ENCODE measurements around the gene MTG1. TPM values are rescaled to one million over a fixed set of nuclear protein-coding genes. Genes with fewer than 3 reads are reported as not detected.
A peak's percentile ranks its signal among the peaks of the same experiment; 100 is the strongest.
"Not testable (repeated sequence)": the region's sequence is repeated elsewhere in the genome, so short reads cannot be mapped to it uniquely, and the experiment has no call there.

MTG1 gene
- total and polyA plus RNA-seq, 3 donors from 2014 or later, result 72.9 to 84.8 (median 76.1) TPM

DNA sequence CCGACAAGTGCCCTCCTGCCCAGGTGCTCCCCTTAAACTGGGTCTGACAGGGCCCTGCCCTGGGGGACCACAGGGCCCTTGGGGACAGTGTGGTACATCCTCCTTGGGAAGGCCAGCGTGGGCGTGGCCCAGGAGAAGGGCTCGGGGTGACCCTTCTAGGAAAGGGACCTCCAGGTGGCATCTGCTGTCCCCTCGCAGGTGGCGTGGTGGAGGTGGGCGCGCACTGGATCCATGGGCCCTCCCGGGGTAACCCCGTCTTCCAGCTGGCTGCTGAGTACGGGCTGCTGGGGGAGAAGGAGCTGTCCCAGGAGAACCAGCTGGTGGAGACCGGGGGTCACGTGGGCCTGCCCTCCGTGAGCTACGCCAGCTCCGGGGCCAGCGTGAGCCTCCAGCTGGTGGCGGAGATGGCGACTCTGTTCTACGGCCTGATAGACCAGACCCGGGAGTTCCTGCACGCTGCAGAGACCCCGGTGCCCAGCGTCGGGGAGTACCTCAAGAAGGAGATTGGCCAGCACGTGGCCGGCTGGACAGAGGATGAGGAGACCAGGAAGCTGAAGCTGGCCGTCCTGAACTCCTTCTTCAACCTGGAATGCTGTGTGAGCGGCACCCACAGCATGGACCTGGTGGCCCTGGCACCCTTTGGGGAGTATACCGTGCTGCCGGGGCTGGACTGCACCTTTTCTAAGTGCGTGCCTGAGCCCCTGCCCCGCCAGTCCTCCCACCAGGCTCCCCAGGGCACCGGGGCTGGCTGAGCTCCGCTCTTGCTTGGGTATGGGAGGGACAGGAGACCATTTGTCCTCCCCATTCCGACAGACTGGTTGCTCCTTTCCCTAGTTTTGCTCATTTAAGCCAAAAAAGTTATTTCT, 13.9 kb upstream of the MTG1 start:
- Histone ChIP-seq H3K9me3 (no peaks in the 10 kb centered on the region), H3K27me3 (no peaks in the 10 kb centered on the region), H3K4me1 (peaks cover 5% of the 10 kb centered on the region), H3K27ac (peak overlapping the region; percentile 10 to 64), H3K36me3 (ENCODE audit: low read depth, missing control alignments) (no peaks in the 10 kb centered on the region), H3K4me3 (peak overlapping the region; percentile 71 to 90)
- no peak for DNase-seq
- 70 to 88% methylated on average over 6 to 36 of the region's 36 CpGs for whole genome bisulfite sequencing, 2 donors
- intact Hi-C loops (cut with DNase I; ENCODE audit: low total_unique reads), result no loop called here
- no peak for TF ChIP-seq POLR2A (IDR thresholded peaks at IDR 0.05)
- TF ChIP-seq, protein P1, sequence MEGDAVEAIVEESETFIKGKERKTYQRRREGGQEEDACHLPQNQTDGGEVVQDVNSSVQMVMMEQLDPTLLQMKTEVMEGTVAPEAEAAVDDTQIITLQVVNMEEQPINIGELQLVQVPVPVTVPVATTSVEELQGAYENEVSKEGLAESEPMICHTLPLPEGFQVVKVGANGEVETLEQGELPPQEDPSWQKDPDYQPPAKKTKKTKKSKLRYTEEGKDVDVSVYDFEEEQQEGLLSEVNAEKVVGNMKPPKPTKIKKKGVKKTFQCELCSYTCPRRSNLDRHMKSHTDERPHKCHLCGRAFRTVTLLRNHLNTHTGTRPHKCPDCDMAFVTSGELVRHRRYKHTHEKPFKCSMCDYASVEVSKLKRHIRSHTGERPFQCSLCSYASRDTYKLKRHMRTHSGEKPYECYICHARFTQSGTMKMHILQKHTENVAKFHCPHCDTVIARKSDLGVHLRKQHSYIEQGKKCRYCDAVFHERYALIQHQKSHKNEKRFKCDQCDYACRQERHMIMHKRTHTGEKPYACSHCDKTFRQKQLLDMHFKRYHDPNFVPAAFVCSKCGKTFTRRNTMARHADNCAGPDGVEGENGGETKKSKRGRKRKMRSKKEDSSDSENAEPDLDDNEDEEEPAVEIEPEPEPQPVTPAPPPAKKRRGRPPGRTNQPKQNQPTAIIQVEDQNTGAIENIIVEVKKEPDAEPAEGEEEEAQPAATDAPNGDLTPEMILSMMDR (IDR thresholded peaks at IDR 0.05), result no peak

DNA sequence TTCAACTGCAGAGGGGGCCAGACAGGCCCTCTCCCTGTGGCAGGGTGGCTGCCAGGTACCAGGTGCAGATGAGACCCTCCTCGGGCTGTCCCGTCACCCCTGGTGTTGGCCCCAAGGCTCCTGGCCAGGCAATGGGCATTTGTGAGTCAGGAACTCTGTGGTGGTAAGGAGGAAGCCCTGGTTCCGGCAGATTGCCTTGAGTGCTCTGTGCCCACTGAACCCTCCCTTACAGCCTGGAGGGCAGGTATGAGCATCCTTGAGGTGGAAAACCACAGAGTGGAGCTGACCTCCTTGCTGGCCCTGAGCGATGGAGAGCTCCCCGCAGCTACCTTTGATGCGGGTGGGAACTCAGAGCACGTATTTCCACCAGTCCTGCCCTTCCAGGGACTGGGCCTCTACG, 12.9 kb upstream of the MTG1 start:
- Histone ChIP-seq H3K4me3 (no peak overlapping the region), H3K27ac (no peak overlapping the region), H3K36me3 (ENCODE audit: low read depth, missing control alignments) (no peaks in the 10 kb centered on the region), H3K4me1 (peaks cover 5% of the 10 kb centered on the region), H3K9me3 (no peaks in the 10 kb centered on the region), H3K27me3 (no peaks in the 10 kb centered on the region)
- no peak for TF ChIP-seq POLR2A (IDR thresholded peaks at IDR 0.05)
- TF ChIP-seq, protein P1 (IDR thresholded peaks at IDR 0.05), result no peak
- DNase-seq, result no peak
- intact Hi-C loops (cut with DNase I; ENCODE audit: low total_unique reads), result no loop called here
- 93 to 96% methylated on average over 2 to 8 of the region's 8 CpGs for WGBS, 2 donors

DNA sequence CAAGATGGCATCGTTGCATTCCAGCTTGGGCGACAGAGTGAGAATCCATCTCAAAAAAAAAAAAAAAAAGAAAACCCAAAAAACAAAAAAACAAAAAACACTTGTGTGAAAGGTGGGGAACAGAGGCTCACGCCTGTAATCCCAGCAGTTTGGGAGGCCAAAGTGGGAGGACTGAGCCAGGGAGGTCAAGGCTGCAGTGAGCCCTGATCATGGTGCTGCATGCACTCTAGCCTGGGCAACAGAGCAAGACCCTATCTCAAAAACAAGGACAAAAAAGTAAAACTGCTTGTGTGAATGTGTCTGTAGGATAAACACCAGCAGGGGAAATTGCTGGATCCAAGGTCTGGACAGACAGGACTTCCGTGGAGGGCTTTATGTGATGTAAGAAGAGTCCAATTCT, 10.4 kb upstream of the MTG1 start:
- Histone ChIP-seq H3K4me3 (no peak overlapping the region), H3K9me3 (no peaks in the 10 kb centered on the region), H3K4me1 (peaks cover 5% of the 10 kb centered on the region), H3K36me3 (ENCODE audit: low read depth, missing control alignments) (no peaks in the 10 kb centered on the region), H3K27me3 (no peaks in the 10 kb centered on the region), H3K27ac (no peak overlapping the region)
- TF ChIP-seq, protein P1 (IDR thresholded peaks at IDR 0.05), result no peak
- TF ChIP-seq POLR2A (IDR thresholded peaks at IDR 0.05), result no peak
- intact Hi-C loops (cut with DNase I; ENCODE audit: low total_unique reads), result no loop called here
- WGBS, 2 donors, result 89 to 96% methylated on average over 4 of the region's 4 CpGs
- no peak for DNase-seq

- WGBS, 2 donors, result 94% methylated on average over 9 to 13 of the region's 13 CpGs
- Histone ChIP-seq H3K4me1 (peaks cover 5% of the 10 kb centered on the region), H3K27ac (no peak overlapping the region), H3K36me3 (ENCODE audit: low read depth, missing control alignments) (no peaks in the 10 kb centered on the region), H3K9me3 (no peaks in the 10 kb centered on the region), H3K4me3 (no peak overlapping the region), H3K27me3 (no peaks in the 10 kb centered on the region)
- no peak for DNase-seq
- intact Hi-C loops (cut with DNase I; ENCODE audit: low total_unique reads), result no loop called here
- TF ChIP-seq, protein P1 (IDR thresholded peaks at IDR 0.05), result no peak
- no peak for TF ChIP-seq POLR2A (IDR thresholded peaks at IDR 0.05)
Observed at GRCh38 chr10:133384071-133384470, 9.9 kb upstream of the MTG1 start.

GRCh38 chr10:133385214-133385613, 8.7 kb upstream of the MTG1 start:
- Histone ChIP-seq H3K36me3 (ENCODE audit: low read depth, missing control alignments) (no peaks in the 10 kb centered on the region), H3K4me1 (no peaks in the 10 kb centered on the region), H3K4me3 (no peak overlapping the region), H3K9me3 (no peaks in the 10 kb centered on the region), H3K27ac (no peak overlapping the region), H3K27me3 (no peaks in the 10 kb centered on the region)
- intact Hi-C loops (cut with DNase I; ENCODE audit: low total_unique reads), result no loop called here
- TF ChIP-seq, protein P1 (IDR thresholded peaks at IDR 0.05), result no peak
- TF ChIP-seq POLR2A (IDR thresholded peaks at IDR 0.05), result no peak
- no peak for DNase-seq
- 94 to 100% methylated on average over 2 of the region's 2 CpGs for WGBS, 2 donors

DNA sequence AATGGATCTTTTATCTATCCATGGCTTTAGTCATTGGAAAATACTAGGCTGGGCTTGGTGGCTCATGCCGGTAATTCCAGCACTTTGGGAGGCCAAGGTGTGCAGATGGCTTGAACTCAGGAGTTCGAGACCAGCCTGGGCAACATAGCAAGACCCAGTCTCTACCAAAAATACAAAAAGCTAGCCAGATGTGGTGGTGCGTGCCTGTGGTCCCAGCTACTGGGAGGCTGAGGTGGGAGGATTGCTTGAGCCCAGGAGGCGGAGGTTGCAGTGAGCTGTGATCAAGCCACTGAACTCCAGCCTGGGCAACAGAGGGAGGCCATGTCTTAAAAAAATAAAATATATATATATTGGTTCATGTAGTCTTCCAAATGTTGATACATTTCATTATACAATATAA, 7.0 kb upstream of the MTG1 start:
- 95 to 97% methylated on average over 4 of the region's 4 CpGs for WGBS, 2 donors

More for the DNA sequence above, 7.0 kb upstream of the MTG1 start:
- H3K27me3 ChIP-seq; DNase-seq; intact Hi-C loops (cut with DNase I; ENCODE audit: low total_unique reads); H3K4me1 ChIP-seq; H3K36me3 ChIP-seq (ENCODE audit: low read depth, missing control alignments); H3K27ac ChIP-seq; H3K4me3 ChIP-seq; H3K9me3 ChIP-seq: not testable (repeated sequence)
